Measurements from ENCODE around the gene FAM13C.

- TF ChIP-seq THRA (IDR thresholded peaks at IDR 0.05): no peak
- no peak for TF ChIP-seq SIN3A (IDR thresholded peaks at IDR 0.05; ENCODE audit: borderline replicate concordance in 2 of 2, control insufficient read depth in 1 of 2, low read depth in 2 of 2, low read length in 2 of 2)
- TF ChIP-seq FOXM1 (IDR thresholded peaks at IDR 0.05; ENCODE audit: low read depth): no peak
- TF ChIP-seq FOXM1 (CRISPR knock-in tag; IDR thresholded peaks at IDR 0.05; ENCODE audit: low read depth): no peak
- TF ChIP-seq NFIC (IDR thresholded peaks at IDR 0.05): no peak
- TF ChIP-seq PCBP2 (IDR thresholded peaks at IDR 0.05; ENCODE audit: low read depth, low read length, poor library complexity, severe bottlenecking): no peak
- TF ChIP-seq CTCF (IDR thresholded peaks at IDR 0.05 in 2 of 3, conservative IDR thresholded peaks at IDR 0.05 in 1 of 3; ENCODE audit: insufficient read depth in 2 of 3, low read depth in 1 of 3, low read length in 3 of 3): no peak
- no peak for TF ChIP-seq E4F1 (CRISPR knock-in tag; IDR thresholded peaks at IDR 0.05; ENCODE audit: borderline replicate concordance)
- no peak for TF ChIP-seq NR3C1 (CRISPR knock-in tag; IDR thresholded peaks at IDR 0.05)
- no peak for TF ChIP-seq POLR2AphosphoS5 (IDR thresholded peaks at IDR 0.05; ENCODE audit: control insufficient read depth, insufficient read depth, low read depth, low read length)
- TF ChIP-seq ZNF274 (IDR thresholded peaks at IDR 0.05; ENCODE audit: borderline replicate concordance, low read depth, low read length): no peak
- TF ChIP-seq YY1 (IDR thresholded peaks at IDR 0.05; ENCODE audit: borderline replicate concordance in 1 of 3, control insufficient read depth in 1 of 3, extremely low read depth in 1 of 3, insufficient read depth in 3 of 3, insufficient read length in 1 of 3, insufficient replicate concordance in 2 of 3, low read depth in 1 of 3, low read length in 2 of 3): no peak
- no peak for TF ChIP-seq ZNF24 (IDR thresholded peaks at IDR 0.05)
- TF ChIP-seq CBX8 (IDR thresholded peaks at IDR 0.05; ENCODE audit: borderline replicate concordance, extremely low read depth, low read depth, low read length, poor library complexity, severe bottlenecking): no peak
These were observed 139.6 kb downstream of the FAM13C start for GRCh38 chr10:59222788-59223187.
